Suprapubic skin (tissue), 4 donors: ENCODE measurements around the gene DHRS9. TPM values are rescaled to one million over a fixed set of nuclear protein-coding genes. Genes with fewer than 3 reads are reported as not detected.
A peak's percentile ranks its signal among the peaks of the same experiment; 100 is the strongest.

Source experiments
- DNase-seq, 2 donors: peaks; one replicate each; pipeline ENCODE4 v3.0.0-alpha.2; 2019; ENCODE audit warnings: low spot score in 2 of 2
- H3K27ac ChIP-seq: fragments of 200-600 bp; sonication (generic); one replicate; pipeline ENCODE4 v1.5.1; 2019
- H3K27me3 ChIP-seq: fragments of 200-600 bp; sonication (generic); one replicate; pipeline ENCODE4 v1.5.1; 2019
- H3K36me3 ChIP-seq: fragments of 200-600 bp; sonication (generic); one replicate; pipeline ENCODE4 v1.5.1; 2019
- H3K4me1 ChIP-seq: fragments of 200-600 bp; sonication (generic); one replicate; pipeline ENCODE4 v1.5.1; 2019
- H3K4me3 ChIP-seq: fragments of 200-600 bp; sonication (generic); one replicate; pipeline ENCODE4 v1.5.1; 2019; ENCODE audit warnings: mild to moderate bottlenecking
- H3K9me3 ChIP-seq: fragments of 200-600 bp; sonication (generic); one replicate; pipeline ENCODE4 v1.5.1; 2019
- EP300 ChIP-seq: sonication (generic); formaldehyde crosslinking; IDR thresholded peaks from one replicate; pipeline ENCODE4 v1.6.1; 2017; ENCODE audit warnings: antibody characterized with exemption
- POLR2A ChIP-seq, 2 donors: fragments of 450-650 bp; IDR thresholded peaks; one replicate each; pipeline ENCODE4 v1.6.1; 2017; ENCODE audit warnings: antibody characterized with exemption in 2 of 2, mild to moderate bottlenecking in 2 of 2, moderate library complexity in 2 of 2
- POLR2AphosphoS5 ChIP-seq, 3 donors: sonication (generic); formaldehyde crosslinking; IDR thresholded peaks; one replicate each; pipeline ENCODE4 v1.6.1; 2017; ENCODE audit warnings: antibody characterized with exemption in 3 of 3
- WGBS: methylation state at CpG from one replicate; pipeline ENCODE4 v1.1.5; 2018; 5-methylcytosine and 5-hydroxymethylcytosine counted together
- total RNA-seq, 4 donors: library from RNA; depleted of rRNA; stranded (reverse); fragments of >200 nt; gene quantifications; one replicate each; pipeline ENCODE4 v1.1.0, GENCODE V29; 2016
- TF ChIP-seq, protein P1 (sequence below), 2 donors: fragments of 200-600 bp in 1 of 2; fragments of 450-650 bp in 1 of 2; sonication (generic) in 1 of 2; IDR thresholded peaks; one replicate each; pipeline ENCODE4 v1.5.1; 2016 to 2019; ENCODE audit warnings: antibody characterized with exemption in 2 of 2, mild to moderate bottlenecking in 1 of 2, moderate library complexity in 1 of 2

Gene DHRS9
- total RNA-seq, 4 donors from 2014 or later, result 2.0 to 3.9 (median 2.3) TPM

DNA sequence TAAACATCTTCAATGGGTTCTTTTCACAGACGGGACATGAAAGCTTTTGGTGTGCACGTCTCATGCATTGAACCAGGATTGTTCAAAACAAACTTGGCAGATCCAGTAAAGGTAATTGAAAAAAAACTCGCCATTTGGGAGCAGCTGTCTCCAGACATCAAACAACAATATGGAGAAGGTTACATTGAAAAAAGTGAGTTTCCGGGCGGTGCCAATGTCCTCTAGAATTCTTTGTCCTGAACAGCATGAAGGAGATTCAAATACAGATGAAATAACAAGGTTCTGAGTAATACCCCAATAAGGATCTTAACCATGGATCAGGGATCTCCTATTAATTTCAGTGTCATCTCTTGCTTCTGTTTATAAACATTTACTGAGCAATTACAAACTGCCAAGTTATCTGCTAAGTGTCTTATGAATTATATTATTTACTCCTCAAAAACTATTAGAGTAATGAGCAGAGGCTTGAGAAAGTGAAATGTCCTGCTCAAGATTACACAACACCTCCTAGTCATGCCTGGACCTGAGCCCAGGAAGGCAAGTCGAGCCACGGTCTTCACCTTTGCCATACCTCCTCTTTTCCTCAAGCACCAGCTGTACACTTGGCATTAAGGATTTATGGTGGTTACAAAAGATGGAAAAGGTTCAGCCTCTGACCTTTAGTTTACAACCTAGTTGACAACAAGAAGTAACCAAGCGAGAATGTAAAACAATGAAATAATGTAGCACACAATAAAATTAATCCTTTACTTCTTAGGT, 22.6 kb downstream of the DHRS9 start:
- 57% methylated on average over 8 of the region's 8 CpGs for WGBS
- no peak for DNase-seq

GRCh38 chr2:169093535-169093934, 24.2 kb downstream of the DHRS9 start:
- WGBS, result 49% methylated on average over 2 of the region's 2 CpGs

More for the DNA sequence above, 22.6 kb downstream of the DHRS9 start:
- H3K27me3 ChIP-seq, result no peaks in the 10 kb centered on the region
- TF ChIP-seq, protein P1, sequence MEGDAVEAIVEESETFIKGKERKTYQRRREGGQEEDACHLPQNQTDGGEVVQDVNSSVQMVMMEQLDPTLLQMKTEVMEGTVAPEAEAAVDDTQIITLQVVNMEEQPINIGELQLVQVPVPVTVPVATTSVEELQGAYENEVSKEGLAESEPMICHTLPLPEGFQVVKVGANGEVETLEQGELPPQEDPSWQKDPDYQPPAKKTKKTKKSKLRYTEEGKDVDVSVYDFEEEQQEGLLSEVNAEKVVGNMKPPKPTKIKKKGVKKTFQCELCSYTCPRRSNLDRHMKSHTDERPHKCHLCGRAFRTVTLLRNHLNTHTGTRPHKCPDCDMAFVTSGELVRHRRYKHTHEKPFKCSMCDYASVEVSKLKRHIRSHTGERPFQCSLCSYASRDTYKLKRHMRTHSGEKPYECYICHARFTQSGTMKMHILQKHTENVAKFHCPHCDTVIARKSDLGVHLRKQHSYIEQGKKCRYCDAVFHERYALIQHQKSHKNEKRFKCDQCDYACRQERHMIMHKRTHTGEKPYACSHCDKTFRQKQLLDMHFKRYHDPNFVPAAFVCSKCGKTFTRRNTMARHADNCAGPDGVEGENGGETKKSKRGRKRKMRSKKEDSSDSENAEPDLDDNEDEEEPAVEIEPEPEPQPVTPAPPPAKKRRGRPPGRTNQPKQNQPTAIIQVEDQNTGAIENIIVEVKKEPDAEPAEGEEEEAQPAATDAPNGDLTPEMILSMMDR (IDR thresholded peaks at IDR 0.05), result no peak
- TF ChIP-seq POLR2A (IDR thresholded peaks at IDR 0.05) (no peak), POLR2AphosphoS5 (IDR thresholded peaks at IDR 0.05) (no peak), EP300 (no peak)
- no peak overlapping the region for H3K4me3 ChIP-seq
- peaks cover 17% of the 10 kb centered on the region for H3K4me1 ChIP-seq
- no peaks in the 10 kb centered on the region for H3K9me3 ChIP-seq
- H3K27ac ChIP-seq, result no peak overlapping the region
- H3K36me3 ChIP-seq, result no peaks in the 10 kb centered on the region

GRCh38 chr2:169094676-169095075, 25.3 kb downstream of the DHRS9 start:
- Histone ChIP-seq H3K4me1 (peaks cover 17% of the 10 kb centered on the region), H3K36me3 (no peaks in the 10 kb centered on the region), H3K27ac (no peak overlapping the region), H3K4me3 (no peak overlapping the region), H3K27me3 (no peaks in the 10 kb centered on the region), H3K9me3 (no peaks in the 10 kb centered on the region)
- TF ChIP-seq POLR2AphosphoS5 (IDR thresholded peaks at IDR 0.05), result no peak
- TF ChIP-seq EP300, result no peak
- TF ChIP-seq, protein P1 (IDR thresholded peaks at IDR 0.05), result no peak
- no peak for TF ChIP-seq POLR2A (IDR thresholded peaks at IDR 0.05)
- WGBS, result 67% methylated on average over 1 of the region's 1 CpG
- no peak for DNase-seq

More at GRCh38 chr2:169093535-169093934, 24.2 kb downstream of the DHRS9 start:
- TF ChIP-seq EP300 (no peak), POLR2A (IDR thresholded peaks at IDR 0.05) (no peak), POLR2AphosphoS5 (IDR thresholded peaks at IDR 0.05) (no peak)
- TF ChIP-seq, protein P1 (IDR thresholded peaks at IDR 0.05), result no peak
- Histone ChIP-seq H3K4me1 (peaks cover 17% of the 10 kb centered on the region), H3K27ac (no peak overlapping the region), H3K9me3 (no peaks in the 10 kb centered on the region), H3K36me3 (no peaks in the 10 kb centered on the region), H3K4me3 (no peak overlapping the region), H3K27me3 (no peaks in the 10 kb centered on the region)
- no peak for DNase-seq

DNA sequence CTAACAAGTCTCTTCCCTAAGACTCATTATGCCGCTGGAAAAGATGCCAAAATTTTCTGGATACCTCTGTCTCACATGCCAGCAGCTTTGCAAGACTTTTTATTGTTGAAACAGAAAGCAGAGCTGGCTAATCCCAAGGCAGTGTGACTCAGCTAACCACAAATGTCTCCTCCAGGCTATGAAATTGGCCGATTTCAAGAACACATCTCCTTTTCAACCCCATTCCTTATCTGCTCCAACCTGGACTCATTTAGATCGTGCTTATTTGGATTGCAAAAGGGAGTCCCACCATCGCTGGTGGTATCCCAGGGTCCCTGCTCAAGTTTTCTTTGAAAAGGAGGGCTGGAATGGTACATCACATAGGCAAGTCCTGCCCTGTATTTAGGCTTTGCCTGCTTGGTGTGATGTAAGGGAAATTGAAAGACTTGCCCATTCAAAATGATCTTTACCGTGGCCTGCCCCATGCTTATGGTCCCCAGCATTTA, 26.3 kb downstream of the DHRS9 start:
- TF ChIP-seq POLR2AphosphoS5 (IDR thresholded peaks at IDR 0.05) (no peak), EP300 (no peak), POLR2A (IDR thresholded peaks at IDR 0.05) (no peak)
- TF ChIP-seq, protein P1 (IDR thresholded peaks at IDR 0.05), result no peak
- WGBS, result 36% methylated on average over 5 of the region's 5 CpGs
- no peak overlapping the region for H3K4me3 ChIP-seq
- DNase-seq, result no peak
- H3K9me3 ChIP-seq, result no peaks in the 10 kb centered on the region
- peak overlapping the region; percentile 26 for H3K27ac ChIP-seq
- no peaks in the 10 kb centered on the region for H3K36me3 ChIP-seq
- no peaks in the 10 kb centered on the region for H3K27me3 ChIP-seq
- H3K4me1 ChIP-seq, result peaks cover 17% of the 10 kb centered on the region

DNA sequence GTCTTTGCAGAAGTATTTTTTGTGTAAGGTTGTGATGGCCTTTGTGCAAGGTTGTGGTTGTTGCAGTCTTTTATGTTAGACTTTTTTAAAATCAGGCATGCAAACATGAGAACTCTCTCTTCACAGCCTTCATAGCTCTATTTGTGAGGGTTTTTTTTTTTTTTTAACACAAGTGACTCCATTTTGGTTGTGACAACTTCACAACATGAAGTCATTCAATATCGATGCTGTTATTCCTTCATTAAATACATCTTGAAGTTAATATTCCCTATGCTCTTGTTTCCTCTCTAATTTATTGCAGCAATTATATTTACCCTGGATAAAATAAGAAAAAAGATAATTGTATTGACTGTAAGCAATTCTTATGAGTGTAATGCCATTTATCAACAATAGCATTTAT, 35.5 kb downstream of the DHRS9 start:
- H3K27me3 ChIP-seq, result no peaks in the 10 kb centered on the region
- TF ChIP-seq, protein P1 (IDR thresholded peaks at IDR 0.05), result no peak
- no peak for TF ChIP-seq EP300
- TF ChIP-seq POLR2A (IDR thresholded peaks at IDR 0.05), result no peak
- TF ChIP-seq POLR2AphosphoS5 (IDR thresholded peaks at IDR 0.05), result no peak
- 91% methylated on average over 1 of the region's 1 CpG for WGBS
- H3K9me3 ChIP-seq, result no peaks in the 10 kb centered on the region
- H3K36me3 ChIP-seq, result no peaks in the 10 kb centered on the region
- DNase-seq, result no peak
- H3K27ac ChIP-seq, result no peak overlapping the region
- peaks cover 6% of the 10 kb centered on the region for H3K4me1 ChIP-seq
- H3K4me3 ChIP-seq, result no peak overlapping the region
